Smooth muscle cell of the umbilical artery (primary cell): Measurements from ENCODE around the gene CDRT15L2. TPM values are rescaled to one million over a fixed set of nuclear protein-coding genes. Genes with fewer than 3 reads are reported as not detected.

Experiments used
- total RNA-seq: library from RNA; depleted of rRNA; stranded (reverse); fragments of >200 nt; gene quantifications from 2 replicates; pipeline ENCODE4 v1.2.3, GENCODE V29; 2014

CDRT15L2 gene
- not detected in 2 replicates for total RNA-seq

GRCh38 chr17:20579424-20579823 lies at the start of gene CDRT15L2:
Gene CDRT15L2, plus strand, starts transcription at chr17:20579724. Its CDS starts 20 bp downstream, at chr17:20579744.

Other genes with a start within 250 kb of the CDRT15L2 start
- not detected in 2 replicates for gene LGALS9B, start 112.2 kb upstream of the CDRT15L2 start, total RNA-seq